Tibial artery (tissue), 4 donors: ENCODE results near the gene FFAR1.

ENCODE experiments used
- DNase-seq, 2 donors: peaks; one replicate each; pipeline ENCODE4 v3.0.0-alpha.2; 2019
- H3K27ac ChIP-seq, 2 donors: fragments of 200-600 bp; sonication (generic) in 1 of 2; 1 replicate in 1 of 2; 2 replicates in 1 of 2; pipeline ENCODE4 v1.5.1; 2018 to 2019; ENCODE audit warnings: mild to moderate bottlenecking in 1 of 2
- H3K27me3 ChIP-seq, 2 donors: fragments of 200-600 bp; sonication (generic) in 1 of 2; one replicate each; pipeline versions ENCODE4 v1.5.1 to v1.6.0; 2016 to 2019
- H3K36me3 ChIP-seq, 3 donors: fragments of 200-600 bp; sonication (generic) in 2 of 3; one replicate each; pipeline ENCODE4 v1.5.1; 2016 to 2019; ENCODE audit warnings: mild to moderate bottlenecking in 2 of 3
- H3K4me1 ChIP-seq, 4 donors: fragments of 200-600 bp; sonication (generic) in 2 of 4; 1 replicate in 3 of 4; 2 replicates in 1 of 4; pipeline ENCODE4 v1.5.1; 2016 to 2019
- H3K4me3 ChIP-seq, 2 donors: fragments of 200-600 bp; sonication (generic) in 1 of 2; 1 replicate in 1 of 2; 2 replicates in 1 of 2; pipeline ENCODE4 v1.5.1; 2018 to 2019; ENCODE audit warnings: mild to moderate bottlenecking in 2 of 2
- H3K9me3 ChIP-seq, 3 donors: fragments of 200-600 bp; sonication (generic) in 1 of 3; one replicate each; pipeline ENCODE4 v1.5.1; 2016 to 2019
- intact Hi-C: fragments of 100-400 bp; cut with DNase I; formaldehyde crosslinking; loops from one replicate; pipeline ENCODE4 v1.15.0; 2023; ENCODE audit warnings: low total_unique reads
- TF ChIP-seq, protein P1 (sequence below), 2 experiments: fragments of 200-600 bp in 1 of 2; fragments of 450-650 bp in 1 of 2; IDR thresholded peaks; one replicate each; pipeline ENCODE4 v1.5.1; 2017 to 2019; ENCODE audit warnings: antibody characterized with exemption in 2 of 2, mild to moderate bottlenecking in 1 of 2, moderate library complexity in 1 of 2

The FFAR1 gene

GRCh38 chr19:35301961-35302360, 45.7 kb upstream of the FFAR1 start:
- intact Hi-C loops = no loop called here
- Histone ChIP-seq H3K27me3 (peaks cover 0 to 55% of the 10 kb centered on the region in 2 donors), H3K4me3 (no peak overlapping the region), H3K9me3 (no peaks in the 10 kb centered on the region), H3K27ac (no peak overlapping the region), H3K36me3 (no peaks in the 10 kb centered on the region), H3K4me1 (no peaks in the 10 kb centered on the region)
- no peak for DNase-seq
- TF ChIP-seq, protein P1, sequence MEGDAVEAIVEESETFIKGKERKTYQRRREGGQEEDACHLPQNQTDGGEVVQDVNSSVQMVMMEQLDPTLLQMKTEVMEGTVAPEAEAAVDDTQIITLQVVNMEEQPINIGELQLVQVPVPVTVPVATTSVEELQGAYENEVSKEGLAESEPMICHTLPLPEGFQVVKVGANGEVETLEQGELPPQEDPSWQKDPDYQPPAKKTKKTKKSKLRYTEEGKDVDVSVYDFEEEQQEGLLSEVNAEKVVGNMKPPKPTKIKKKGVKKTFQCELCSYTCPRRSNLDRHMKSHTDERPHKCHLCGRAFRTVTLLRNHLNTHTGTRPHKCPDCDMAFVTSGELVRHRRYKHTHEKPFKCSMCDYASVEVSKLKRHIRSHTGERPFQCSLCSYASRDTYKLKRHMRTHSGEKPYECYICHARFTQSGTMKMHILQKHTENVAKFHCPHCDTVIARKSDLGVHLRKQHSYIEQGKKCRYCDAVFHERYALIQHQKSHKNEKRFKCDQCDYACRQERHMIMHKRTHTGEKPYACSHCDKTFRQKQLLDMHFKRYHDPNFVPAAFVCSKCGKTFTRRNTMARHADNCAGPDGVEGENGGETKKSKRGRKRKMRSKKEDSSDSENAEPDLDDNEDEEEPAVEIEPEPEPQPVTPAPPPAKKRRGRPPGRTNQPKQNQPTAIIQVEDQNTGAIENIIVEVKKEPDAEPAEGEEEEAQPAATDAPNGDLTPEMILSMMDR (IDR thresholded peaks at IDR 0.05) = no peak

DNA sequence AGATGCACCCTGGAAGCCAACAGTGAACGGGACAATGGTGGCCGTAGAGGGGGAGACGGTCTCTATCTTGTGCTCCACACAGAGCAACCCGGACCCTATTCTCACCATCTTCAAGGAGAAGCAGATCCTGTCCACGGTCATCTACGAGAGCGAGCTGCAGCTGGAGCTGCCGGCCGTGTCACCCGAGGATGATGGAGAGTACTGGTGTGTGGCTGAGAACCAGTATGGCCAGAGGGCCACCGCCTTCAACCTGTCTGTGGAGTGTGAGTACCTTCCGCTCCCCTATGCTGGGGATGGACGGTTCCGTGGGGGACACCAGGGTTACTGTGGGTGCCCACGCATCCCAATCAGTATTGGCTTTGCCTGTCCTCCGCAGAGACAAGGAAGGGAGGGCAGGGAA, 45.3 kb upstream of the FFAR1 start:
- no peak overlapping the region for H3K27ac ChIP-seq
- H3K36me3 ChIP-seq = no peaks in the 10 kb centered on the region
- TF ChIP-seq, protein P1 (IDR thresholded peaks at IDR 0.05) = no peak
- H3K4me1 ChIP-seq = no peaks in the 10 kb centered on the region
- no peak for DNase-seq
- no peaks in the 10 kb centered on the region for H3K9me3 ChIP-seq
- intact Hi-C loops = no loop called here
- no peak overlapping the region for H3K4me3 ChIP-seq
- peaks cover 0 to 53% of the 10 kb centered on the region in 2 donors for H3K27me3 ChIP-seq

GRCh38 chr19:35303357-35303915, 44.3 kb upstream of the FFAR1 start:
- H3K9me3 ChIP-seq = no peaks in the 10 kb centered on the region
- no peak overlapping the region for H3K4me3 ChIP-seq
- DNase-seq = no peak
- H3K4me1 ChIP-seq = no peaks in the 10 kb centered on the region
- peaks cover 0 to 44% of the 10 kb centered on the region in 2 donors for H3K27me3 ChIP-seq
- TF ChIP-seq, protein P1 (IDR thresholded peaks at IDR 0.05) = no peak
- H3K27ac ChIP-seq = no peak overlapping the region
- no peaks in the 10 kb centered on the region for H3K36me3 ChIP-seq
- intact Hi-C loops = no loop called here

DNA sequence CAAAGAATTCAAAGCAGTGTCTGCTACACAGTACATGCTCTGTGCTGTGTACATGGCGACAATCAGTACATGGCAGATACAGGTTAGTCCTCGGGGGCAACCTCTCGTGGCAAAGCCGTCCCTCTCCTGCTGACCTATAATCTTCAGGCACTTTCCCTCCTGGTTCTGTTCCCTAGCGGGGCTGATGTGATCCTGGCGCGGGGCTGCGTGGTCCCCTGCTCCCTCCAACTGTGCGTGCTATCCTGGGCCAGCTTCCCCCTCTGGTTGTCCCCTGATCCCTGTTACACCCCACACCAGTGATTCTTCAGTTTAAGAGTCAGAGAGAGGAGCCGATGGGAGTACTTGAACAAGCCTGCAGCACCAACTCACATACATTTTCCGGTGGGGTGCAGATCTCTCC, 43.7 kb upstream of the FFAR1 start:
- DNase-seq = no peak

DNA sequence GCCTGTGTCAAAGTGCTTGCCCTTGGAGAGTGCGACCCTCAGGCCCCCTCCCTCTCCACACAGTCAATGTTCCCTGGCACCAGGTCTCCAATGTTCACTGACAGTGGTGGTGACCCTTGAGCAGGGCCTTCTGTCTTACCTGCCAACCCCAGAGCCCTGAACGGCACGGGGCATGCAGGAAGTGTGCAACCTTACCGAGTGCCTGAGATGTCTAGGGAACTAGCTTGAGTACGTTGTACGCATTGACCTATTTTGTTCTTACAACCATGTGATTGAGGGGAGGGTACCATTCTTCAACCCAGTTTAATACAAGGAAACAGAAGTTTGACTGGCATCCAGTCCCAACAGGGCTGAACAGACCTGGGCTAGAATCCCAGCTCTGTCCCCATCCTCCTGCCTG, 42.5 kb upstream of the FFAR1 start:
- H3K4me1 ChIP-seq = peaks cover 0 to 4% (median 0%) of the 10 kb centered on the region in 4 donors
- H3K4me3 ChIP-seq = no peak overlapping the region
- peaks cover 0 to 31% of the 10 kb centered on the region in 2 donors for H3K27me3 ChIP-seq
- no peak for DNase-seq
- TF ChIP-seq, protein P1 (IDR thresholded peaks at IDR 0.05) = no peak
- no peak overlapping the region for H3K27ac ChIP-seq
- H3K9me3 ChIP-seq = no peaks in the 10 kb centered on the region
- no peaks in the 10 kb centered on the region for H3K36me3 ChIP-seq
- intact Hi-C loops = no loop called here

More for the DNA sequence above, 43.7 kb upstream of the FFAR1 start:
- TF ChIP-seq, protein P1 (IDR thresholded peaks at IDR 0.05) = no peak
- Histone ChIP-seq H3K27me3 (peaks cover 0 to 39% of the 10 kb centered on the region in 2 donors), H3K4me3 (no peak overlapping the region), H3K9me3 (no peaks in the 10 kb centered on the region), H3K36me3 (no peaks in the 10 kb centered on the region), H3K4me1 (no peaks in the 10 kb centered on the region), H3K27ac (no peak overlapping the region)
- intact Hi-C loops = no loop called here
